ENCODE results near the gene FRS2.
"Not testable (repeated sequence)": the region's sequence is repeated elsewhere in the genome, so short reads cannot be mapped to it uniquely, and the experiment has no call there.

The FRS2 gene

DNA sequence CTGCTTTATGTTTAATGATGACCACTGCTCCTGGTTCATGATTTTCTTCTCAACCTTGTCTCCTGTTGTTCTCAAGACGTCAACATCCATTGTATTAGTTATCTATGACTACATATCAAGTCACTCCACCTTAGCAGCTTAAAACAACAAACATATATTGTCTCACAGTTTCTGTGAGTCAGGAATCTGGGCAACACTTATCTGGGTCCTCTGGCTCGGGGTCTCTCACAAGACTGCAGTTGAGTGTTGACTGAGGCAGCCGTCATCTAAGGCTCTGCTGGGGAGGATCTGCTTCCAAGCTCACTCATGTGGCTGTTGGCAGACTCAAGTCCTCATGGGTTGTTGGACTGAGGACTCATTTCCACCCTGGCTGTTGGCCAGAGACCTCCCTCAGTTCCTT lies 27.3 kb upstream of the FRS2 start:
- no peak for DNase-seq (ENCODE audit: extremely low read depth, low read depth)
- TF ChIP-seq, protein P1, sequence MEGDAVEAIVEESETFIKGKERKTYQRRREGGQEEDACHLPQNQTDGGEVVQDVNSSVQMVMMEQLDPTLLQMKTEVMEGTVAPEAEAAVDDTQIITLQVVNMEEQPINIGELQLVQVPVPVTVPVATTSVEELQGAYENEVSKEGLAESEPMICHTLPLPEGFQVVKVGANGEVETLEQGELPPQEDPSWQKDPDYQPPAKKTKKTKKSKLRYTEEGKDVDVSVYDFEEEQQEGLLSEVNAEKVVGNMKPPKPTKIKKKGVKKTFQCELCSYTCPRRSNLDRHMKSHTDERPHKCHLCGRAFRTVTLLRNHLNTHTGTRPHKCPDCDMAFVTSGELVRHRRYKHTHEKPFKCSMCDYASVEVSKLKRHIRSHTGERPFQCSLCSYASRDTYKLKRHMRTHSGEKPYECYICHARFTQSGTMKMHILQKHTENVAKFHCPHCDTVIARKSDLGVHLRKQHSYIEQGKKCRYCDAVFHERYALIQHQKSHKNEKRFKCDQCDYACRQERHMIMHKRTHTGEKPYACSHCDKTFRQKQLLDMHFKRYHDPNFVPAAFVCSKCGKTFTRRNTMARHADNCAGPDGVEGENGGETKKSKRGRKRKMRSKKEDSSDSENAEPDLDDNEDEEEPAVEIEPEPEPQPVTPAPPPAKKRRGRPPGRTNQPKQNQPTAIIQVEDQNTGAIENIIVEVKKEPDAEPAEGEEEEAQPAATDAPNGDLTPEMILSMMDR (IDR thresholded peaks at IDR 0.05; ENCODE audit: low read depth, low read length): no peak

DNA sequence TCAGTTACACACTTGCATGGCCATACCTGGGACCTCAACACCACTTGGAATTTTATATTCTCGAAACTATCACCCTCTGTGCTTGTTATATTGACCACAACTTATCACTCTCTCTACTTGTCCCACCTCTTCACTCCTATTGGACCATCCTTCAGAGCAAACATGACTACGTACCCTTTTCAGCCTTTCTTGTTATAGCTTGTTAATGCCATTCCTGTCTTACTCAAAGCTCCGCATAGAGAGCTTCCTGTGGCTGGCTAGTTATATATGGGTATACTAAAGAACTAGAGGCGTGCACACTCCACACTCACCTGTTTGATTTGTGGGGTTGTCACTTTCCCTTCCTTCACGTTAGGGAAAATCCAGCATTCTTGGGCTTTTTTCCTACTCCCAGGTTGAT lies 26.3 kb upstream of the FRS2 start:
- no peak for DNase-seq (ENCODE audit: extremely low read depth, low read depth)
- TF ChIP-seq, protein P1 (IDR thresholded peaks at IDR 0.05; ENCODE audit: low read depth, low read length): no peak

DNA sequence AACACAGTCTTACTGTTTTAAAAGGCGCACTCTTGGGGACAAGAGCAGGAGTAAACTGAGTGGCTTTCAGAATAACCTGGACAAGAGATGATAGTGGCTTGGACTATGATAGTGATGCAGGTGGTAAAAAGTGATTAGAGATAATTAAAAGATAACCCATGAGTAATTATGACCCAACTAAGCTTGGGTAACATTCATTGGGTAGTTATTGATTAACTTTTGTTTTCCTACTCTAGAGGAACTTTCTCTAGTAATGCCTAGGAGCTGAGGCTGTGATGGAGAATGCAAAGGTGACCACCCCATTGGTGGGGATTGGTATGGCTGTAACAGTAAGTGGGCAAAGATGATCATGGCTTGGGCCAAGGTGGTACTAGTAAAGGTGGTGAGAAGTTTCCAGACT lies 22.3 kb upstream of the FRS2 start:
- no peak for DNase-seq (ENCODE audit: extremely low read depth, low read depth)
- TF ChIP-seq, protein P1 (IDR thresholded peaks at IDR 0.05; ENCODE audit: low read depth, low read length): no peak

DNA sequence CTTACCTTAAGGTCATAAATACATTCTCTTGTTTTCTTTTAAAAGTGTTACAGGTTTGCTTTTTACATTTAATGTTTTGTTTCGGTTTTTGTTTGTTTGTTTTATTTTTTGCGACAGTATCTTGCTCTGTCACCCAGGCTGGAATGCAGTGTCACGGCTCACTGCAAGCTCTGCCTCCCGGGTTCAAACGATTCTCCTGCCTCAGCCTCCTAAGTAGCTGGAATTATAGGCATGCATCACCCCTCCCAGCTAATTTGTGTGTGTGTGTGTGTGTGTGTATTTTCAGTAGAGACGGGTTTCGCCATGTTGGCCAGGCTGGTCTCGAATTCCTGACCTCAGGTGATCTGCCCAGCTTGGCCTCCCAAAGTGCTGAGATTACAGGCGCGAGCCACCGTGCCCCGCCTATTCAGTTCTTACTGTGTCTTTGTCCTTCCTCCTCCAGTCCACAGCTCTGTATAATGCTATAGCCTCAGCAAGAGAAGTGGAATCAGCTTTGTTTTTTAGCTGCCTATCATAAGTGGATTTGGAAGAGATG lies 17.5 kb upstream of the FRS2 start:
- DNase-seq (ENCODE audit: extremely low read depth, low read depth): not testable (repeated sequence)

DNA sequence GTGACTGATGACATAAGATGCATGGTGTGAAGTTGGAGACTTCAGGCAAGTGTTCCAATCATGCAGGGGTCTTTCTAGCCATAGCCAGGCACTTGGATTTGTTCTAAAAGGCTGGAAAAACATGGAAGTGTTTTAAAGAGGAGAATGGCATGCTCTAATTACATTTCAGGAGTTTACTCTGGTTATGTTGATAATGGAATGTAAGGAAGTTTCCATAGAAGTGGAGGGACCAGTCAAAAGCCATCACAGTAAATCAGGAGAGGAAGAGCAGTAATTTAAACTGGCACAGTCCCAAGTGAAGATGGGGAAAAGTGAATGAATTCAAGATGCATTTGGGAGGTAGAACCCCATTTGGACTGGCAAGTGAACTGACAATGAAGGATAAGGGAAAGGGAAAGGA lies 13.9 kb upstream of the FRS2 start:
- TF ChIP-seq, protein P1 (IDR thresholded peaks at IDR 0.05; ENCODE audit: low read depth, low read length): no peak
- no peak for DNase-seq (ENCODE audit: extremely low read depth, low read depth)

DNA sequence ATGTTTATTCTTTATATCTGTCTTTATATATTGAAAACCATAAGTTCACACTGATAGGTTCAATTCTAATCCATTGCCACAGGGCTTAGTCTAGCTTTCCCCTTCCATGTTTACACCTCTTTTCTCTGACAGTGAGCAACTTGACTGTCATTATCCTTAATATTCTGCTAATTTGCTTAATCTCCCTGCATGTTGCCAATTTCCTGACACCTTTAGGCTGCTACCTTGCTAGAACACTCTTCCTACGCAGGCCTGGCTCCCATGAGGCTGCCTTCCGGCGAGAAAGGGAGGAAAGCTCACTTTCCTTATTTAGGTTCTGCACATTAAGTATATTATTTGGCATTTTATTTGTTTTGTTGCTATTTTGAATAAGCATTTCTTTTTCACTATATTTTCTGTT lies 12.8 kb upstream of the FRS2 start:
- no peak for DNase-seq (ENCODE audit: extremely low read depth, low read depth)
- TF ChIP-seq, protein P1 (IDR thresholded peaks at IDR 0.05; ENCODE audit: low read depth, low read length): no peak

DNA sequence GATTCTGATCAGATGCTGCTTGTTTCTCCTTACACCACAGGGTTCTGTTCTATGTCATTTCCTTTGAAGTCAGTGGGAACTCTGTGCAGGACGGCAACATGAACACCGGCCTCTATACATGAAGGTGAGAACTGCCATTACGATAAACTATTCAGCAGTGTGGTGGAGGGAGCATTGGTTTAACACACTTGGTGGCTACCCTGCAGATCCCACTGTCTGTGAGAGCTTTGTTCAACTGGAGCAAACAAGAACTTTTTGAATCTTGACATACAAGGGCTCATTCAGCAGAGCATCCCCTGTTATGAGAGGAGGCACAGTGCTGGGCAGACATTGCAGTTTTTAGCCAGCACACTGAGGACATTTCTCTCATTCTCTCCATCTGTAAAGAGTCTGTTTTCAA lies 10.7 kb upstream of the FRS2 start:
- TF ChIP-seq, protein P1 (IDR thresholded peaks at IDR 0.05; ENCODE audit: low read depth, low read length): no peak
- no peak for DNase-seq (ENCODE audit: extremely low read depth, low read depth)

DNA sequence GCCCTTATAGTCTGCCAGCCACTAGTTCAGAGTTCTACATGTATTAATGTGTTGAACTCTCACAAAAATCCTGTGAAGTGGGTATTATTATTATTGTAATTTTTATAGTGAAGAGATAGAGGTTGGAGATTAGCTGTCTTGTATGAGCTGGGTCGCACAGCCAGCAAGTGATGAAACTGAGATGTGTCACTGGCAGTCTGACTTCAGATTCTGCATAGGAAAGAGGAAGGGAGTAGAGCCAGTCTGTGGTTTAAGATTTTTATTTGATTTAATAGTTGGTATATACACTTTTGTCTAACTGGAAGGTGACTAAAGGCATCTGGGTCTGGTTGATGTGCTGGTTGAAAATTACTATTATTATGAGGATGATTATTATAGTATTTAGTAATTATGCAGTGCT lies 5.8 kb upstream of the FRS2 start:
- DNase-seq (ENCODE audit: extremely low read depth, low read depth): no peak
- TF ChIP-seq, protein P1 (IDR thresholded peaks at IDR 0.05; ENCODE audit: low read depth, low read length): no peak
